Measurements from ENCODE around the gene ZNF526. TPM values are rescaled to one million over a fixed set of nuclear protein-coding genes. Genes with fewer than 3 reads are reported as not detected.
A peak's percentile ranks its signal among the peaks of the same experiment; 100 is the strongest.

ZNF526 gene
- total and polyA plus RNA-seq, 9 of the 15 experiments (the other 6 are each of a cell fraction or from before 2014, with no cell fraction given) = 1.3 to 17.9 (median 6.2) TPM

DNA sequence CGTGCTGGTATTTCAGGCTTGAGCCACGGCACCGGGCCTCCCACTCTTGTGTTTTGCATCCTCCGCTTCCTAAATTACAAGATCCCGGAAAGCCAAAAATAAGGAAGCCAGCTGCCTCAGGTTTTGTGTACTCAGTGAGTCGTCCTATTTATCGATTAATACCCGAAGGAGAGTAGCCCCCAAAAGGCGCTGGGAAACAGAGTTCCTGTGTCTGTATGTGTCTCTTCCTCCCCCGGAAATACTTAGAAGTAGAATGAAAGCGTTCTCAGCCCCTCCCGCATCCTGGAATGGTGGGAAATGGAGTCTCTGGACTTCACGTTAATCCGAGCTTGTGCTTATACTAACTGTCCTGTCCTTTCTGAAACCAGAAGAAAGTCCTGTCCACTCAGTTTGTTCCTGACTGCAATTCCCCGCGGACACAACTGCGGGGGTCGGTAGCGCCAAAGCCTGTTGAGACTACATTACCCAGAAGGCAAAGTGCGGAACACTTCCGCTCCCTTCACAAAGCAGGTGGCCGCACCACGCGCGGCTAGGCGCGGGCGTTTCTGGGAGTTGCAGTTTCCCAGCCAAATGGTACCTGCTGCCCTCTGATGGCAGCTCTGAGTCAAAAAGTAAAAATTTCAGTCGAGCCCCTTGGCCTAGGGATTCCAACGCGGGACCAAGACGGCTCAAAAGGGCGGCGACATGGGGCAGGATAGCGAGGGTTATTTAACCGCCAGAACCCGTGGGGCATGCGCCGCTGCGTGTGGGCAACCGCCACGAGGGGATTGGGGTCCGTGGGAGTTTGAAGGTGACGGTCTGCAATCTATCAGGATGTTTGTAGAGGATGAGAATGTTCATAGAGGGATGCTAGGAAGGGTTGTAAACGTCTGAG lies 24.5 kb downstream of the ZNF526 start (continued):
- peak; percentile 82 for TF ChIP-seq ZBTB17 (CRISPR knock-in tag; IDR thresholded peaks at IDR 0.05)
- no peak for TF ChIP-seq FUS (optimal IDR thresholded peaks at IDR 0.05; ENCODE audit: low read depth, low read length)
- TF ChIP-seq ZNF79 (CRISPR knock-in tag; IDR thresholded peaks at IDR 0.05; ENCODE audit: low read depth) = 0 out of 2 replicates have a peak, but pooled peaks have one; percentile 48
- no peak for TF ChIP-seq EHMT2 (IDR thresholded peaks at IDR 0.05)
- TF ChIP-seq PURB (CRISPR knock-in tag; IDR thresholded peaks at IDR 0.05; ENCODE audit: low read depth) = no peak
- peak; percentile 84; the same call in 1 of the 2 replicates for TF ChIP-seq FOXJ2 (tag; IDR thresholded peaks at IDR 0.05)
- TF ChIP-seq ZFP91 (CRISPR knock-in tag; IDR thresholded peaks at IDR 0.05) = no peak
- TF ChIP-seq ZNF586 (CRISPR knock-in tag; conservative IDR thresholded peaks at IDR 0.05) = 0 out of 2 replicates have a peak, but pooled peaks have one; percentile 34
- TF ChIP-seq ZNF589 (CRISPR knock-in tag; IDR thresholded peaks at IDR 0.05; ENCODE audit: low read depth) = no peak
- no peak for TF ChIP-seq NR1H2 (CRISPR knock-in tag; IDR thresholded peaks at IDR 0.05)
- TF ChIP-seq BACH1 (tag; IDR thresholded peaks at IDR 0.05) = peak; percentile 85; the same call in 1 of the 2 replicates
- no peak for TF ChIP-seq SLC30A9 (CRISPR knock-in tag; IDR thresholded peaks at IDR 0.05)
- TF ChIP-seq TAL1 (IDR thresholded peaks at IDR 0.05) = no peak
- TF ChIP-seq KDM5B (IDR thresholded peaks at IDR 0.05; ENCODE audit: insufficient replicate concordance, low read depth, low read length) = no peak
- TF ChIP-seq POLR2AphosphoS5 (IDR thresholded peaks at IDR 0.05; ENCODE audit: control insufficient read depth, insufficient read depth, low read depth, low read length) = no peak
- TF ChIP-seq ZNF174 (CRISPR knock-in tag; IDR thresholded peaks at IDR 0.05) = no peak
- no peak for TF ChIP-seq DNMT1 (IDR thresholded peaks at IDR 0.05)
- TF ChIP-seq ATF1 (CRISPR knock-in tag; IDR thresholded peaks at IDR 0.05) = no peak
- peak; percentile 89 for TF ChIP-seq ATF1 (tag; IDR thresholded peaks at IDR 0.05)
- TF ChIP-seq TCF7L2 (IDR thresholded peaks at IDR 0.05; ENCODE audit: low read depth, low read length) = no peak
- peak; percentile 84 for TF ChIP-seq L3MBTL2 (IDR thresholded peaks at IDR 0.05)
- no peak for TF ChIP-seq HDGF (IDR thresholded peaks at IDR 0.05)
- TF ChIP-seq SIX5 (IDR thresholded peaks at IDR 0.05; ENCODE audit: borderline replicate concordance in 1 of 2, insufficient read depth in 1 of 2, low read depth in 1 of 2, low read length in 2 of 2) = peak; percentile 97 to 98
- no peak for TF ChIP-seq PTRF (tag; IDR thresholded peaks at IDR 0.05)
- no peak for TF ChIP-seq PHTF2 (CRISPR knock-in tag; IDR thresholded peaks at IDR 0.05)
- TF ChIP-seq CREB1 (IDR thresholded peaks at IDR 0.05) = peak; percentile 78
- peak; percentile 74; the same call in 1 of the 2 replicates for TF ChIP-seq CREB1 (CRISPR knock-in tag; IDR thresholded peaks at IDR 0.05)
- TF ChIP-seq GABPB2 (CRISPR knock-in tag; conservative IDR thresholded peaks at IDR 0.05) = no peak
- TF ChIP-seq XRCC3 (IDR thresholded peaks at IDR 0.05) = no peak
- TF ChIP-seq NR2C1 (IDR thresholded peaks at IDR 0.05) = peak; percentile 96
- peak; percentile 97 for TF ChIP-seq NR2C1 (tag; IDR thresholded peaks at IDR 0.05)
- peak; percentile 96 for TF ChIP-seq ZNF766 (CRISPR knock-in tag; conservative IDR thresholded peaks at IDR 0.05)
- peak; percentile 77 for TF ChIP-seq BHLHE40 (IDR thresholded peaks at IDR 0.05; ENCODE audit: low read length)

Data from K562 (cell line).